GM18520 (cell line): ENCODE data around the gene ARHGEF2.

Experiments
- ATAC-seq: cut with Tn5 transposase; IDR thresholded peaks from one replicate; pipeline ENCODE4 v1.9.1; 2021; ENCODE audit not compliant: unreplicated experiment

Gene ARHGEF2

DNA sequence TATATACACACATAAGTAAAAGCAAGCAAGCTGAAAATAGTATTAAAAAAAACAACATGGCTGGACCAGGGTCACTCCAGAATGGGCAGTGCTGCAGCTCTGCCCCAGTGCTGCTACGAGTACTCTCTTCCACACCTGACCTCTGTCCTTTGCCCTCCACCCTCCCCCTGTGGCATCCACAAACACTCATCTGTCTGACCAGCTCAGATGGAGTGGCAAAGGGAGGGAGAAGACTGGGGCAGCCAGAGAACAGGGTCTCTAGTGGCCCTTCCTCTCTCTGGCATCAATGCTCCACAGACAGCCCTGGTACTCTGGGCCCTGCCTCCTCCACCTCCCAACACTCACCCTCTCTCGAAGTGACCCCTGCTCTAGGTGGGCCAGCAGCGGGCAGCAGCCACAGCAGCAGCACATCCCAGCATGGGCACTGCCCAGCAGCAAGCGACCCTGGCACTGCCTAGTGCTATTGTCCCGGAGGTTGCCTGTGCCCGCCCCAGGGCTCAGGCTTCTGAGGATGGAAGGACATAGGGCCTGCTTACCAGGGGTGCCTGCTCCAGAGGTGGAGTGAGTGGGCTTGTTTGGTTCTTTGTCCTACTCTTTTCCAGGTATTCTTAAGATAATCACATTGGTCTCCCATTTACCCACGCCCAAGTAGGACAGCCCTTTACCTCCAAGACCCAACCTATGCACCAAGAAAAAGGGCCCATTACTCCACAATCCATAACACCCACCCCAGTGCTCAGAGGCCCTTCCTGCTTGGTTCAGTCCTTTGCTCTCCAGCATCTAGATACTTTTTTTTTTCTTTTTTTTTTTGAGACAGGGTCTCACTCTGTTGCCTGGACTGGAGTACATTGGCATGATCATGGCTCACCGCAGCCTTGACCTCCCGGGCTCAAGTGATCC lies 6.2 kb downstream of the ARHGEF2 start:
- ATAC-seq, result no peak

GRCh38 chr1:155970531-155971167 lies 7.7 kb downstream of the ARHGEF2 start:
- ATAC-seq, result no peak

DNA sequence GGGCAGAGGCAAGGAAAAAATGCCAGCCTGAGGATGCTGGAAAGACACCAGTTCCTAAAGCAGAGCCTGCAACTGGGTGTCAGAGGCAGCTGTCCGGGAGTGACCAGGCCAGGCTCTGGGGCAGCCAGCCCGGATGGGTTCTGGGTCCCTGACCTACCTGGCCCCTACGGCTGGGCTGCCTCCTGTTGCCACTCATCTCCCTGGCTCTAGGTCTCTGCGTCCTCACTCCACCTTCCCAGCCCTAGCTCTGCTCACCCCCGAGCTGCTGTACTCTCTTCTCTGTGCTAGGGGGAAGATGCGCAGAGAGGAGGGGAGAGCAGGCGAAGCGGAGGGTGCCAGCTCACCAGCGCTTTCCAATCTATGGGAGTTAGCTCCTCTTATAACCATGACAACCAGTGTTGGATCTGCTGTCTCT lies 9.0 kb downstream of the ARHGEF2 start:
- ATAC-seq, result no peak

DNA sequence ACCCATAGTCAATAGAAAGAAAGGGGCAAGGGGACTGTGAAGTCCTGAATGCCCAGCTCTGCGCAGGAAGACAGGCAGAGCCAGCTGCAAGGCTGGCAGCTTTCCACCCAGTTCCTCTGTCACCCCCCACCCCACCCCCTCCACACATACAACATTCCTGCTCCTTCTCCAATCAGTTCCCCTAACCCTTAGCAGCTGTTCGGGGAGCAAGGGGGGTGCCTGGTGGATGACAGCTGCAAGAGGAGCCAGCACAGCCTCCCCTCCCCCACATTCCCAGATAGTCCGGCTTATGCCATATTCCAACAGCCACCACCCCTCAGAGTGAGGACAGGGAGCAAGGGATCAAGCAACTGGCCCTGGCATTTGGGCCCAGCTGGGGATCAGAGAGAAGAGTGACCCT lies 9.7 kb downstream of the ARHGEF2 start:
- no peak for ATAC-seq

GRCh38 chr1:155968051-155968400 lies 10.3 kb downstream of the ARHGEF2 start:
- no peak for ATAC-seq

DNA sequence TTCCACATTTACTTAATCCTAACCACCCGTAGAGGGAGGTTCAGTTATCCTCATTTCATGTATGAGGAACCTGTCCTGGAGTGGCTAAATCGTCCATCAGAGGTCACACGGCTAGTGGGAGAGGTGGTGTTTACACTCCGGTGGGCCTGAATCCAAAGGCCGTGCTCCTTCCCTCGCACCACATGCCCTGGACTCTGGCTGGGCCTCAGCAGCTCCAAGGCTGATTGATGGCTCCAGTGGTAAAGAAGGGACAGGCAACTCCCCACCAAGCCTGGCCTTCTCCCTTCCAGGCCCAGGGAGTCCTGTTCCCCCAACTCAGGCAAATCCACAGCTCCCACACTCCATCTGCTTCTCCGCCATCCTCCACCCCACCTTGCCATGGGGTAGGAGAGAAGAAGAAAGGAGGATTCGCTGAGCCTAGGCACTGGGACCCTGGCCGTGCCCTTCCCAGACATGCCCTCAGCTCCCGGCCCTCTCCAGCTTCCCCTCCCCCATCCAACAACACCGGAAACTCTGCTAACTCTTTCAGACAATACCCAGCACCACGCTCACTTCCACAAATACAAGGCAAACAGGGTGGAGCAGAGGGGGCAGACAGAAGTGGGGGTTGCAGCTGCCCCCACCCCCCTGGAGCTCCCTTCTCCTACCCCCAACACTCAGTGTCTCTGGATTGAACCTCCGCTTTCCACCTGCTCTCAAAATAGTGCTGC lies 10.9 kb downstream of the ARHGEF2 start:
- ATAC-seq, result no peak

DNA sequence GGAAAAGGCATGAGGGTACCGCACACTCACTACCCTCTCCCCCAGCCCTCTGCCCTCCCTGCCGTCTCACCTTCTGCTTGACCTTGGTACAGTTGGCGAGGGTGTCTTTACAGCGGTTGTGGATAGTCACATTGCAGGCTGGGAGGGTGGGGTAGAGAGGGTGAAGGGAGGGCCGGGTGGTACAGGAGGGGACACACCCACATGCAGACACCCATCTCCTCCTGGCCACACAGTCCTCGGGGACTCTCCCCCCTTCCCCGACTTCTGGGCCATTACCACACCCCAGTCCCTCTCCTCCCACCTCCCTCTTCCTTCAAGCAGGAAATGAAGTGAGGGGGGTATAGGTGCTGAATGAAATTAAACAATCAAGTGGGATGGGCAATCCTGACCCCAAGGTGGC lies 11.6 kb downstream of the ARHGEF2 start:
- no peak for ATAC-seq

GRCh38 chr1:155966135-155966534 lies 12.2 kb downstream of the ARHGEF2 start:
- no peak for ATAC-seq

- ATAC-seq, result no peak
Measured at GRCh38 chr1:155964193-155964592, 14.2 kb downstream of the ARHGEF2 start.

DNA sequence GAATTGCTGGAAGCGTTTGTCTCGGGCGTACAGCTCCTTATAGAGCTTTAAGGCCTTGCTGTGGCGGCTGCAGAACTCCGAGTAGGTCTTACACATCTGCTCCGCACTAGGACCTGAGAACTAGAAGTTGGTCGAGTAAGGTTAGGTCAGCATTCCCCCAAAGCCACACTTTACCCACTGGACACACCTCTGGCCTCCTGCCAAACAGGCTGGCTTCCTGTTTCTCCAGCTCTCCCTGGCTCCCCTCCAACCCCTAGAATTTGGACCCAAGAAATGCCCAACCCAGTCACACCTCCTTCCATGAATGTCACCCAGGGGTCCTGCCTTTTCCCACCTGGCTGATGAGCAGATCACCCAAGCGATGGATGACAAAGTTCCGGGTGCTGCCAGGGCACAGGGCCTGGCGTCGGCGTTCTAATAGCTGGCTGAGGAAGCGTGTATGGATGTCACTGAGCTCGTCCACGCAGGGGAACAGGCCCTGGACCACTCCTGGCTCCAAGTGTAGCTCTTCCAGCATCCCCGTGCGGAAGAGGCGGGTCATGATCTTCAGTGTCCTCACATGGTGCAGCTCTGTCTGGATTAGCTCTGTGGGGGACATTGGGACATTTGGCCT lies 15.6 kb downstream of the ARHGEF2 start:
- ATAC-seq, result no peak

- no peak for ATAC-seq
Measured at GRCh38 chr1:155961937-155962336, 16.4 kb downstream of the ARHGEF2 start.

GRCh38 chr1:155960081-155960745 lies 18.1 kb downstream of the ARHGEF2 start:
- ATAC-seq, result no peak

- no peak for ATAC-seq
Measured at GRCh38 chr1:155957411-155957915, 20.9 kb downstream of the ARHGEF2 start.

DNA sequence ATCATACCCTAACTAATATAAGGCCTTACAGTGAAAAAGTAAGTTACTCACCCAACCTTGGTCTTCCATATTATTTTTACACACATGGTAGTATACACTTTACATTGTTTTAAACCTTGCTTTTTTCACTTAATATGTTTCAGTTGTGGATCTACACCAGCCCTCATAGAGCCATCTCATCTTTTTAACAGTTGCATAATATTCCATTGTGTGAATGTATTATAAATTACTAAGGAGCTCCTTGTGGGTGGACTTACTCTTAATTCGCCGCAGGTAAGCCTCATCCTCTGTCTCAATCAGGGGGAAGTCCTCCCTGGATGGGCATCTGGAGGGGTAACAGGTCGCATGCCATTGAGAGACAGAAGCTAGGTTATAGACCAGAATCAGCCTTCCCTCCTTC lies 23.7 kb downstream of the ARHGEF2 start:
- no peak for ATAC-seq

- no peak for ATAC-seq
Measured at GRCh38 chr1:155952505-155952890, 25.8 kb downstream of the ARHGEF2 start.

DNA sequence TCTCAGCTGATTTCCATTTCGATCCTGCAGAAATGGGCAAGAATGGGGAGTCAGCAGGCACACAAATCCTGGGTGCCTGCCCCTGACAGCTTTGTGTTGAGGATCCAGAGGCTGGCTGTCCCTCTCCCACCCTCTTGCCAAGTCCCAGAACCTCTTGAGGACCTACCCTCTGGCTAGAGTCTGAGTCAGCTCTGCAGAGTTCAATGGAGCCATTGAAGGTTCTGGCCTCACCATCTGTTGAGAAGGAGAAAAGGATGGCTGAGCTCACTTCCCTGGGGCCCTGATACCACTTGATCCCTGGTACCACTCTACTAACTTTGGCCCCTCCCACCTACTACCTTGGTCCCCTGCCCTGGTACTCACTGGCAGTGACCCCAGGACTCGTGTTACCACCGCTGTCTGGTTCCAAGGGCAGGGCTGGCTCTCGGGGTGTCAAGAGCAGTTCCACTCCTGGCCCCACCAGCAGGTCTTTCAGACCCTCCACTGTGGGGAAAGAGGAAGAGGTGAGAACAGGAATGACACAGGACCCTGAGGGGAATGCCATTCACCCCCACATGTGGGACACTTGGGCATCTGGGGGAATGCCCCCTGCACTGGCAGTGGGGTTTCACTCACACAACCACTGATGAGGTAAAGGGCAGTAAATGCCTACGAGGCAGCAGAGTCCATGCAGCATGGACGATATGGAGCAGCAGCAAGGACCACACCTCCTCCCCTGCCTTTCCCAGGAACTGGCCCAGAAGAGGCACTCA lies 26.4 kb downstream of the ARHGEF2 start:
- ATAC-seq, result no peak

GRCh38 chr1:155950829-155951228 lies 27.5 kb downstream of the ARHGEF2 start:
- no peak for ATAC-seq

GRCh38 chr1:155947741-155948140 lies 30.6 kb downstream of the ARHGEF2 start:
- ATAC-seq, result no peak

GRCh38 chr1:155947292-155947691 lies 31.1 kb downstream of the ARHGEF2 start:
- ATAC-seq, result no peak

DNA sequence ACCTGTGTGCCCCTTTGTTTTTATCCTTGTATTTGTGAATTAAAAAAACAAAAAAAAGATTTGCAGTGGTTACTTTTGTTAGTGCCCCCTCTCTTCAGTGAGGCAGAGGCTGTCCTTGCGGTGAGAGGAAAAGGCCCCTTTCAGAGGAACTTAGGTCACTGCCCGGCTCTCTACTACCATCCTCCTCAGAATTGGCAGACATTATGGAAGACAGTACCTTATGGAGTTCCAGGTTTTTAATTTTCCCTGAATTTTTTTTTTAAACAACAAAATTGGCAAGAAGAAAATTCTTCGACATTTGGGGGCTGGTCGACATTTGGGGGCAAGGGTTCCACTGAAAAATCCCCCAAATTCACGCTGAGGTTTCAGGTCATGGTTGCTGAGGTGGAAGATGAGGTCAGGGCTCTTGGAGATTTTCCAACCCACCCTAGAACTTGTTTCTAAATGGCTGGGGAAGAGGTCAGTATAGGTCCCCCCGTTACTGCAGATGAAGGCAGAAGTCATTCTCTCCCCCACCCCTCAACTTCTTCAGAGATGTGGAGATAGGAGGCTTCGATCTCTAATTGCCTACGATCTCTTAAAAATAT lies 31.6 kb downstream of the ARHGEF2 start:
- peak; percentile 12 for ATAC-seq
